ENCODE results near the gene LRBA. TPM values are rescaled to one million over a fixed set of nuclear protein-coding genes. Genes with fewer than 3 reads are reported as not detected.

LRBA gene
- total RNA-seq, 3 donors from 2014 or later = 26.9 to 138 (median 93.7) TPM

DNA sequence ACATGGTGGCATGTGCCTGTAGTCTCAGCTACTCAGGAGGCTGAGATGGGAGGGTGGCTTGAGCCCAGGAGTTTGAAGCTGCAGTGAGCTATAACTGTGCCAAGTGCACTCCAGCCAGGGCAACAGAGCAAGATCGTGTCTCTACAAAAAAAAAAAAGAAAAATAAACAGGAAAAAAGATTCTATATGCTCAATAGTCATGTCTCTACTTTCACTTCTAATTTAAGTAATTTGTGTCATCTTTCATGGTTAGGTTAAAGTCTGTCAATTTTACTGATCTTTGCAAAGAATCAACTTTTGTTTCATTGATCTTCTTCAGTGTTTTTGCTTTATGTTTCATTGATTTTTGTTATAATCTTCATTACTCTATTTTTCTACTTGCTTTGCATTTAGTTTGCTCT, 539.3 kb downstream of the LRBA start:
- intact Hi-C loops (cut with DNase I; ENCODE audit: low total_unique reads) = no loop called here
- H3K4me3 ChIP-seq = no peak overlapping the region
- no peak overlapping the region for H3K27ac ChIP-seq
- no peaks in the 10 kb centered on the region for H3K4me1 ChIP-seq
- no peaks in the 10 kb centered on the region for H3K27me3 ChIP-seq
- DNase-seq (ENCODE audit: low spot score in 2 of 2) = no peak
- no peaks in the 10 kb centered on the region for H3K9me3 ChIP-seq
- no peaks in the 10 kb centered on the region for H3K36me3 ChIP-seq
- TF ChIP-seq POLR2A (IDR thresholded peaks at IDR 0.05) (no peak), POLR2AphosphoS5 (IDR thresholded peaks at IDR 0.05) (no peak)
- TF ChIP-seq, protein P1, sequence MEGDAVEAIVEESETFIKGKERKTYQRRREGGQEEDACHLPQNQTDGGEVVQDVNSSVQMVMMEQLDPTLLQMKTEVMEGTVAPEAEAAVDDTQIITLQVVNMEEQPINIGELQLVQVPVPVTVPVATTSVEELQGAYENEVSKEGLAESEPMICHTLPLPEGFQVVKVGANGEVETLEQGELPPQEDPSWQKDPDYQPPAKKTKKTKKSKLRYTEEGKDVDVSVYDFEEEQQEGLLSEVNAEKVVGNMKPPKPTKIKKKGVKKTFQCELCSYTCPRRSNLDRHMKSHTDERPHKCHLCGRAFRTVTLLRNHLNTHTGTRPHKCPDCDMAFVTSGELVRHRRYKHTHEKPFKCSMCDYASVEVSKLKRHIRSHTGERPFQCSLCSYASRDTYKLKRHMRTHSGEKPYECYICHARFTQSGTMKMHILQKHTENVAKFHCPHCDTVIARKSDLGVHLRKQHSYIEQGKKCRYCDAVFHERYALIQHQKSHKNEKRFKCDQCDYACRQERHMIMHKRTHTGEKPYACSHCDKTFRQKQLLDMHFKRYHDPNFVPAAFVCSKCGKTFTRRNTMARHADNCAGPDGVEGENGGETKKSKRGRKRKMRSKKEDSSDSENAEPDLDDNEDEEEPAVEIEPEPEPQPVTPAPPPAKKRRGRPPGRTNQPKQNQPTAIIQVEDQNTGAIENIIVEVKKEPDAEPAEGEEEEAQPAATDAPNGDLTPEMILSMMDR (IDR thresholded peaks at IDR 0.05) = no peak

DNA sequence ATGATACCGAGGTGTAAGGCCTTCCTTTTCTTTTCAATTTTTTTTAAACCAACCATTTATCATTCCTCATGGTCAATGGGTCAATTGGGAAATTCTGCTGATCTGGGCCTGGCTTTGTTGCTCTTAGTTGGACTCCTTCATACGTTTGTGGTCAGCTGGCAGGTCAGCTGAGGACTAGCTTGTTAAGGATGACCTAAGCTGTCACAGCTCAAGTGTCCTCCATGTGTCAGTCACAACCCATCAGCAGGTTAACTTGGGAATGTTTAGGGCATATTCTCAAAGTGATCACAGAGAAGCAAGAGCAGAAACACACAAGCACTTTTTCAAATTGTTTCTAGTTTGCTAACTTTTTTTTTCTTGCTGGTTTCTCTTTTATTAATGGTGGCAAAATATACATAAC, 550.6 kb downstream of the LRBA start:
- H3K4me3 ChIP-seq = no peak overlapping the region
- H3K27ac ChIP-seq = no peak overlapping the region
- intact Hi-C loops (cut with DNase I; ENCODE audit: low total_unique reads) = no loop called here
- H3K9me3 ChIP-seq = no peaks in the 10 kb centered on the region
- no peaks in the 10 kb centered on the region for H3K4me1 ChIP-seq
- DNase-seq (ENCODE audit: low spot score in 2 of 2) = no peak
- H3K27me3 ChIP-seq = no peaks in the 10 kb centered on the region
- no peaks in the 10 kb centered on the region for H3K36me3 ChIP-seq
- TF ChIP-seq, protein P1 (IDR thresholded peaks at IDR 0.05) = no peak
- TF ChIP-seq POLR2AphosphoS5 (IDR thresholded peaks at IDR 0.05) (no peak), POLR2A (IDR thresholded peaks at IDR 0.05) (no peak)

DNA sequence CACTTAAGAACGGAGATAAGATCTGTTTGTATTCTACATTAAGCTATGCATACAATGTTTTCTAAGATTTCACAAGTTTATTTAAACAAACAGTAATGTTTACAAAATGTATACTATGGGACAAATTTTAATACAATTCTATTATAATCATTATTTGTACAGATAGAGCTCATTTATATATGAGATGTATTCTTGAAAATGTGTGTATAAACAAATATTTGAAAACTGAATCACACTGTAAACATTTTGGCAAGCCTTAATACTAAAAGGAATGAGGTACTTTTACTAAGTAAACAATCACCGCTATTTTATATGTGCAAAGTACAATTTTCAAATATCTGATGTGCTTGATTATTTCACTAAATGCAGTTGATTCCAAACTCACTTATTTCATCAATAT, 552.3 kb downstream of the LRBA start:
- DNase-seq (ENCODE audit: low spot score in 2 of 2) = no peak
- H3K27ac ChIP-seq = no peak overlapping the region
- H3K9me3 ChIP-seq = no peaks in the 10 kb centered on the region
- no peaks in the 10 kb centered on the region for H3K4me1 ChIP-seq
- intact Hi-C loops (cut with DNase I; ENCODE audit: low total_unique reads) = no loop called here
- no peaks in the 10 kb centered on the region for H3K36me3 ChIP-seq
- H3K27me3 ChIP-seq = no peaks in the 10 kb centered on the region
- TF ChIP-seq POLR2AphosphoS5 (IDR thresholded peaks at IDR 0.05) = no peak
- no peak for TF ChIP-seq POLR2A (IDR thresholded peaks at IDR 0.05)
- TF ChIP-seq, protein P1 (IDR thresholded peaks at IDR 0.05) = no peak
- no peak overlapping the region for H3K4me3 ChIP-seq

DNA sequence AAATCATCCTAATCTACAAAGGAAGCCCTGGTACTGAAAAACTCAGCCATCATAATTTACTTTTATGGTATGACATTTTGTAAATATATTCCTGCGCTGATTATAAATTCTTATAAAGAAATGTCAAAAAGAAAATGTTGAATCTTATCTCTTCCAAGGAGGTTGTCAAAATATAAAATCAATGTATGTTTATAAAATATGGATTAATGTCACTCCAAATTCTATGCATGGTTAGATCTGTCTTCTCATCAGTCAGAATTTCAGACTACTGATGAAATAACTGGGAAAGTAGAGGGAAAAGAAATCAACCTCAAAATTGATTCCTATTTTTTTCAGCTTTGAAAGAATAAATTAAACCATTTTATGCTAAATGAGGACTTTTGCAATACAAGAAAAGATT, 553.1 kb downstream of the LRBA start:
- no peaks in the 10 kb centered on the region for H3K27me3 ChIP-seq
- TF ChIP-seq POLR2AphosphoS5 (IDR thresholded peaks at IDR 0.05) = no peak
- TF ChIP-seq, protein P1 (IDR thresholded peaks at IDR 0.05) = no peak
- TF ChIP-seq POLR2A (IDR thresholded peaks at IDR 0.05) = no peak
- DNase-seq (ENCODE audit: low spot score in 2 of 2) = no peak
- intact Hi-C loops (cut with DNase I; ENCODE audit: low total_unique reads) = no loop called here
- H3K27ac ChIP-seq = no peak overlapping the region
- no peaks in the 10 kb centered on the region for H3K4me1 ChIP-seq
- no peak overlapping the region for H3K4me3 ChIP-seq
- H3K9me3 ChIP-seq = no peaks in the 10 kb centered on the region
- H3K36me3 ChIP-seq = no peaks in the 10 kb centered on the region

DNA sequence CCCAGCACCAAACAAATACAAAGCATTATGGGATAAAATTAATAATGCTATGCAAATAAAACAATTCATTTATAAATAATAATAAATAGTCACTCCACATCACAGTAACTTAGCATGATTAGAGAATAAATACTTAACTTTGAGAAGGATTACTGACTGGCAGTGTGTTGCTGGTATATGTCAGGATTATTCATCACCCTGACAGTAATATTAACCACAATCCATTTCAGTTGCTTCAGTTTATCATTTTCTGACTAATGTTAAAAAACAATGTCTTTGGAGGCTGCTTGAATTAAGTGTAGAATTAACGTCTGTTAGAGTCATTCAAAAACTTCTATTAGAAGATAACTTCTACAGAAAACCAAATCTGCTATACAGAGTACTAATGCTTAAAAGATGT, 557.3 kb downstream of the LRBA start:
- intact Hi-C loops (cut with DNase I; ENCODE audit: low total_unique reads) = no loop called here
- no peak overlapping the region for H3K27ac ChIP-seq
- no peaks in the 10 kb centered on the region for H3K27me3 ChIP-seq
- TF ChIP-seq, protein P1 (IDR thresholded peaks at IDR 0.05) = no peak
- TF ChIP-seq POLR2AphosphoS5 (IDR thresholded peaks at IDR 0.05) (no peak), POLR2A (IDR thresholded peaks at IDR 0.05) (no peak)
- H3K36me3 ChIP-seq = no peaks in the 10 kb centered on the region
- no peak overlapping the region for H3K4me3 ChIP-seq
- no peak for DNase-seq (ENCODE audit: low spot score in 2 of 2)
- H3K9me3 ChIP-seq = no peaks in the 10 kb centered on the region
- no peaks in the 10 kb centered on the region for H3K4me1 ChIP-seq

Measured in breast epithelium (tissue), 4 donors.